Epithelial cell of esophagus (primary cell): ENCODE data around the gene AFP.

Experiments used
- DNase-seq: peaks from one replicate; pipeline ENCODE4 v3.0.0; 2010; ENCODE audit warnings: low read depth
- H3K4me3 ChIP-seq: 2 replicates; pipeline ENCODE4 v1.5.1; 2011; ENCODE audit warnings: mild to moderate bottlenecking, low read length, control low read depth
- TF ChIP-seq, protein P1 (sequence below): IDR thresholded peaks from 2 replicates; pipeline ENCODE4 v1.5.1; 2011; ENCODE audit warnings: low read depth, mild to moderate bottlenecking, low read length, control low read depth, inconsistent platforms; ENCODE audit not compliant: insufficient read depth; ENCODE audit errors: missing control alignments

Gene AFP

DNA sequence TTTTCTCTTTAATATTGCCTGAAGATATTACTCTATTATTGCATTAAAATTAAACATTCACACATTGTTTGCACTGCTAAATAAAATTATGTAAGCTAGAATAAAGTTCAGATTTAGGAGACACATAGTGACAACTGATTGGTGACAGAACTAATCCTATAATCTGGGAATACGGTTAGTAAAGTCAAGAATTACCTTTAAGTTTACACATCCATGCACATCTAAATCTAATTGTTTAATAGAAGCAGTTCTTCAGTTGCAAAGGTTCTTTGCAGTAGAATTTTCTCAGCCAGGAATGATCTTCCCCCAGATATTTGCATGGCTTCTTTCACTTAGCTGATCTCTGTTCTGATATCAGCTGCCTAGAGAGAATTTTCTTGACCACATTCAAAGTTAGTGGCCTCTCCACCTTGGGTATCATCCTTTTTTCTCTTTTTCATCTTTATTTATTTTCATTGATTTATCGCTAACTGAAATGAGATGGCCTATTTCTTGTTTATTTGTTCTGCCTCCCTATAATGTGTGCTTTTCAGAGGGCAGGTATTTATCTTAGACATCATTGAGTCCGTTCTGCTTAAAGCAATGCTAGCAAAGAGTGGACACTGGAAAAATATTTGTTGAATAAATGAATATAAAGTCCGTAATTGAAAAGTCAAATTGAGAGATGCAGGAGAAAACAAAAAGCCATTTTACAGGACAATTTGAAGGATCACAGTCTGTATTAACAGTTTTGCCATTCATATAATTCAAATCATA, 12.6 kb downstream of the AFP start:
- H3K4me3 ChIP-seq, result no peak overlapping the region
- TF ChIP-seq, protein P1, sequence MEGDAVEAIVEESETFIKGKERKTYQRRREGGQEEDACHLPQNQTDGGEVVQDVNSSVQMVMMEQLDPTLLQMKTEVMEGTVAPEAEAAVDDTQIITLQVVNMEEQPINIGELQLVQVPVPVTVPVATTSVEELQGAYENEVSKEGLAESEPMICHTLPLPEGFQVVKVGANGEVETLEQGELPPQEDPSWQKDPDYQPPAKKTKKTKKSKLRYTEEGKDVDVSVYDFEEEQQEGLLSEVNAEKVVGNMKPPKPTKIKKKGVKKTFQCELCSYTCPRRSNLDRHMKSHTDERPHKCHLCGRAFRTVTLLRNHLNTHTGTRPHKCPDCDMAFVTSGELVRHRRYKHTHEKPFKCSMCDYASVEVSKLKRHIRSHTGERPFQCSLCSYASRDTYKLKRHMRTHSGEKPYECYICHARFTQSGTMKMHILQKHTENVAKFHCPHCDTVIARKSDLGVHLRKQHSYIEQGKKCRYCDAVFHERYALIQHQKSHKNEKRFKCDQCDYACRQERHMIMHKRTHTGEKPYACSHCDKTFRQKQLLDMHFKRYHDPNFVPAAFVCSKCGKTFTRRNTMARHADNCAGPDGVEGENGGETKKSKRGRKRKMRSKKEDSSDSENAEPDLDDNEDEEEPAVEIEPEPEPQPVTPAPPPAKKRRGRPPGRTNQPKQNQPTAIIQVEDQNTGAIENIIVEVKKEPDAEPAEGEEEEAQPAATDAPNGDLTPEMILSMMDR, result no peak
- no peak for DNase-seq

DNA sequence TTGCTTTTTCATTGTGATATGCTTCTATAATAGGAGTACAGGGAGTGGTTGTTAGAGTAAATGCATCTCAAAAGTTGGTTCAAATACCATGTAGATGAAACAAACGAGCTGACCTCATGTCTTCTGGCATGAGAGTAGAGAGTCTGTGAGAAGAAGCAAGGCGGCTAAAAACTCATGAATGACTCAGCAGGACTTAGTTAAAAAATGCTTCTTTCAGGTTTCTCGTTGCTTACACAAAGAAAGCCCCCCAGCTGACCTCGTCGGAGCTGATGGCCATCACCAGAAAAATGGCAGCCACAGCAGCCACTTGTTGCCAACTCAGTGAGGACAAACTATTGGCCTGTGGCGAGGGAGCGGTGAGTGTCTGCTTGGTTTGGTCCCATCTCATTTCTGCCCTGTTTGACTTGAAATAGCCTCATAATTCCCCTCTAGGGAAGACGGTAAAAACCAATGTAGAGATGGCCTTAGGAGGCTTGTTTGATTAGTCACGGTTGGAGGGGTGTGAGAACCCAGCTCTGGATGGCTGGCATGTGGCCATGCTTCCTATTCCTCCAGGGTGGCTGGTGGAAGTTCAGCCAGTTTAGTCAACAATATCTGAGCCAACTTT, 14.5 kb downstream of the AFP start:
- peak; percentile 88 for DNase-seq
- H3K4me3 ChIP-seq, result no peak overlapping the region
- TF ChIP-seq, protein P1, result no peak

DNA sequence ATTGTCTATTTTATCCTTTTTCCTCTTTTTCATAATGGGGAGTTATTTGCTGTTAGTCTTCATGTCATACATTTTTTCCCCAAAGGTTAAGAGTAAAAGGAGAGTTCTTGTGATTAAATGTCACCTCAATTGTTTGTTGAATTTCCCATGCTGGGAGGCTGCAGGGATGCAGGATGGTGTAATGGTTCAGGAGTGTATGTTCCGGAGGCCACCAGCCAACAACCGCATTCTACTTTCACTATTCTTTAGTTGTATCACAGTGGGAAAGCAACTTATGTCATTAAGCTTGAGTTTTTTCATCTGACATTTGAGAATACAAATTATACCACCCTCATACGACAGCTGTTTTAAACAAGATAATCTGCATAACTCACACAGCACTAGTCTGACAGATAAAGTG, 15.4 kb downstream of the AFP start:
- TF ChIP-seq, protein P1, result no peak
- DNase-seq, result no peak
- no peak overlapping the region for H3K4me3 ChIP-seq

DNA sequence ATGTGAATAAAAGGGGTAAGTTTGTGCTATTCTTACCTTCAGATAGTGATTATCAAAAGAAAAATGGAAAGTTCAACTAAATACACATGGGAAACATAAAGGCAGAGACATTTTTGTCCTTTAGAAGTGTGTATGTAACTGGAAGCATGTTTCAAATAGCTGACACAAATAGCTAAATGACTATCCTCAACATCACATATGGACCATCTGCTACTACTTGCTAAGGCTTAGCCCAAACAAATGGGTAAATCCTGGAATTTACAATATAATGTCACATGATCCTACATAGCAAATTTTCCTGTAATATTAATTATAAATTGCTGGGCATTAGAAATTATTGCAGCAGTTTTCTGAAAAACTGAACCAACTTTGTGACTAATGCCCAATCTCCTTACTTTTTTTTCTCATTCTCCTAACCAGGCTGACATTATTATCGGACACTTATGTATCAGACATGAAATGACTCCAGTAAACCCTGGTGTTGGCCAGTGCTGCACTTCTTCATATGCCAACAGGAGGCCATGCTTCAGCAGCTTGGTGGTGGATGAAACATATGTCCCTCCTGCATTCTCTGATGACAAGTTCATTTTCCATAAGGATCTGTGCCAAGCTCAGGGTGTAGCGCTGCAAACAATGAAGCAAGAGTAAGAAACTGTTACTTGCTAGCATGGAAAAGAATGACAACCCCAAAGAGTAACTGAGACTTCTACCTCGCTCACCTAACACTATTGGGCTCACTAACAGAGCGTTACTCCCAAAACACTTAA, 16.1 kb downstream of the AFP start:
- TF ChIP-seq, protein P1, result no peak
- DNase-seq, result no peak
- no peak overlapping the region for H3K4me3 ChIP-seq

DNA sequence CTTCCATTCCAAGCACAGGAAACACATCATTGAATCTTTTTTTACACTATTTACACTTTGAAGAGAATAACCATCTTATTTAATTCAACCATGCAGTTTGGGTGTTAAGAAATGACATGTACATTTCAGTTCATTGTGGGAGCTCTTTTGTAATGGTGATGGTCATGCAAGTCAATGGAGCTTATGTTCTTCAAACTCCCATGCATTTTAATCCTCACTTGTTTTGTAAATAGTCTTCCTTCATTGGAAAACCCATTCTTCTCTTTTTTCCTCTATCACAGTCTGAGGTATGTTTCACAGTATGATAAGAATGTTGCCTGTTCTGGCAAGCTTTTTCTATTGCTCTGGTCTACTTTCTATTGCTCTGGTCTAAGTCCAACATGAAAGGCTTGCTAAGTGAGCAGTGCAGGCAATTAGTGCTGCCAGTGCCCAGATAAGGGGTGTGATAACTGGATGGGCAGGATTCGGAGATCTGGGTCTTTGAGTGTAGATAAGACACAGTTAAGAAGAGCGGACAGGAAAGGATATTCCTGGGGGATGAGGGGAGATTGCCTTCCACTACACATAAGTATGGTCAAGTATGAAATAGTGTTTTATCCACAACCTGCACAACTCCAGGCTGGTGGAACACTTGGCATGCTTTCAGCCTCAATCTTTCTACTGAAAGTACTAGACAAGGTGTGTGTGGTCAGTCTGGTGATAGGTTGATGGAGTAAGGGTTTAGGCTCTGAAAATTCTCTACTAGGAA, 17.1 kb downstream of the AFP start:
- DNase-seq, result peak; percentile 40
- TF ChIP-seq, protein P1, result no peak
- no peak overlapping the region for H3K4me3 ChIP-seq

DNA sequence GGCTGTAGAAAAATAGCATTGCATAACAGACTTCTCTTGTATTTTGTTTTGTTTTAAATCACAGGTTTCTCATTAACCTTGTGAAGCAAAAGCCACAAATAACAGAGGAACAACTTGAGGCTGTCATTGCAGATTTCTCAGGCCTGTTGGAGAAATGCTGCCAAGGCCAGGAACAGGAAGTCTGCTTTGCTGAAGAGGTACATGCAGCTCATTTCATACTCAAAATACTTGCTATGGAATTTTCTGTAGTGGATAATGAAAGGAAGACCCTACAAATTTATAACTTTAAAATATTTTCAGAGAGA, 17.6 kb downstream of the AFP start:
- no peak for DNase-seq
- TF ChIP-seq, protein P1, result no peak
- no peak overlapping the region for H3K4me3 ChIP-seq
